Activated T-helper 1 cell treated with Interleukin-2 at 50 U/mL for 16 hours (primary cell): Measurements from ENCODE around the gene NQO2.
"Not testable (repeated sequence)": the region's sequence is repeated elsewhere in the genome, so short reads cannot be mapped to it uniquely, and the experiment has no call there.

Experiments
- DNase-seq: peaks from one replicate; pipeline ENCODE4 v3.0.0-alpha.2; 2020; ENCODE audit warnings: low read depth

The NQO2 gene

DNA sequence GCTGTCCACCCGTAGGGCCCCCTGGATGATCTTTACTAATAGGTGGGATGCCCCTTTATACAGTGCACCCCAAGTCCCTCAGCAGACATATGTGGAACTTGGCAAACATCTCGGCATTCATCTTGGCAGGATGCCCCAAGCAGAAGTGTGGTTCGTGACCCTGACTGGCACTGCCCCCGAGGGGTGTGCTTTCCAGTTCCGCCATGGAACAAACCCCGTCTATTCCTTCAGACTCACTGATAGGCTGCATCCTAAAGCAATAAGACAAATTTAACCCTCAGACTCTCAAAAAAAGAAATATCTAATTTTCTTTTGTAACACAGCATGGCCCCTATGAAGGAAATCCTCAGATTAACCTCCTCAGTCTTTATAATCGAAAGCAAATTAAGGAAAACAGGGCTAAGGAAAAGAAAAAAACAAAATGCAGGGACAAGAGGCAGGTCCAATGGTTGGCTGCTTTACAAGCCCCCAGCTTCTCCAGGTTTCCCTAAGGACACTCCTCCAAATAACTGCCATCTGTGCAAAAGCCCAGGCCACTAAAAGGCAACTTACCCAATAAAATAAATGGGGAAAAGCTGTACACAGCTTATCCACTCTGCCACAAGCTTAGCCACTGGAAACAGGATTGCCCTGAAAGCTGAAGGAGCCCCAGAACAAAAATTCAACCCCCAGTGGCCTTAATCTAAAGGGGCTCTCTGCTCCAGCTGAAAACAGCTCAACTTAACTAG lies 38.1 kb downstream of the NQO2 start:
- DNase-seq: no peak

DNA sequence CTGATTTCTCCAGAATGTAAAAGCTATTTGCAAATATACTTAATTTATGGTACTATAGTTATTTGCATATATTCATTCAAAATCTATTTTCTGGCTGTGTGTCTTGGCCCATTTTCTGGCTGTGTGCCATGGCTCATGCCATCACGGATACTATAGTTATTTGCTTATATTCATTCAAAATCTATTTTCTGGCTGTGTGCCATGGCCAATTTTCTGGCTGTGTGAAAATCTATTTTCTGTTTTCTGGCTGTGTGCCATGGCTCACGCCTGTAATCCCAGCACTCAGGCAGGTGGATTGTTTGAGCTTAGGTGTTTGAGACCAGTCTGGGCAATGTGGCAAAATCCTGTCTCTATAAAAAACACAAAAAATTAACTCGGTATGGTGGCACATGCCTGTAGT lies 39.7 kb downstream of the NQO2 start:
- no peak for DNase-seq

DNA sequence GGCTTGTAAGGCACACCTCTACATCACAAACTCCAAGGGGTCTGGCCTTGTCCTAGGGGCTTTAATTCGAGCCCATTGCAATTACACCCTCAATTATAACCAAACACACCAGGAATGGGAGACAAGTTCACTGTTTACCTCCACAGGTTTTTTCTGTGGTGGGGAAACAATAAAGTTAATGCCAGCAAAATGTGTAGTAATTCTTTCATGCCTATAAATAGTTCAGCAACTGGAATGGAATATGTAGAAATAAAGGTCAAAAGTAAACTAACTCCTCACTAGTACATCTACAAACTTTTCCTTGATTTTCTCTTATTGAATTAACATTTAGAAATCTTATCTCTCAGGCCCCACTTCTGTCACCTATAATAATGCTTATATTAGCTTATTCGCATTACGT lies 41.5 kb downstream of the NQO2 start:
- no peak for DNase-seq

DNA sequence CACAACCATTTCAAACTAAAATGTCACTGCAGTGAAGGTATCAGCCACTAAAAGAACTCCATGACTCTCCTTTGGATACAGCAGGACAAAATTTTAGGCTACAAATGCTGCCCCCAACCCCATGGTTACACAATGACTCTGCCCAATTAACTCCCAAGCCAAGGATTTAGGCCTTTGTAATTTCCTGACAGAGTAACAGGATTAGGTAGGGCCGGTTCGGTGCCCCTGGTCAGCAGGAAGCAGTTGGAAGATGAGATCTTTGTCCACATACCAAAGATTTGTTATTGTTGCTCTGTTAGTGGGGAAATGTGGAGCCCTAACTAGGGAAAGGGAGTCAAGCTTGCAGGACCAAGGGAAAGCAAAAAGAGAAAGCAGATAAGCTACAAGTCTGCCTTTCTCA lies 41.9 kb downstream of the NQO2 start:
- no peak for DNase-seq

DNA sequence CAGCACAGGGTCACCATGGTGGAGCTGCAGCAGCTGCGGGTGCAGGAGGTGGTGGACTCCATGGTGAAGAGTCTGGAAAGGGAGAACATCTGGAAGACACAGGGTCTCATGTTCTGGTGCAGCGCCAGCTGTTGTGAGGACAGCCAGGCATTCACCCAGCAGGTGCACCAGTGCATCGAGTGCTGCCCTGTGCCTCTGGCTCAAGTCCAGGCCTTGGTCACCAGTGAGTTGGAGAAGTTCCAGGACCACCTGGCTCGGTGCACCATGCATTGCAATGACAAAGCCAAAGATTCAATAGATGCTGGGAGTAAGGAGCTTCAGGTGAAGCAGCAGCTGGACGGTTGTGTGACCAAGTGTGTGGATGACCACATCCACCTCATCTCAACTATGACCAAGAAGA lies 45.7 kb downstream of the NQO2 start:
- DNase-seq: no peak

DNA sequence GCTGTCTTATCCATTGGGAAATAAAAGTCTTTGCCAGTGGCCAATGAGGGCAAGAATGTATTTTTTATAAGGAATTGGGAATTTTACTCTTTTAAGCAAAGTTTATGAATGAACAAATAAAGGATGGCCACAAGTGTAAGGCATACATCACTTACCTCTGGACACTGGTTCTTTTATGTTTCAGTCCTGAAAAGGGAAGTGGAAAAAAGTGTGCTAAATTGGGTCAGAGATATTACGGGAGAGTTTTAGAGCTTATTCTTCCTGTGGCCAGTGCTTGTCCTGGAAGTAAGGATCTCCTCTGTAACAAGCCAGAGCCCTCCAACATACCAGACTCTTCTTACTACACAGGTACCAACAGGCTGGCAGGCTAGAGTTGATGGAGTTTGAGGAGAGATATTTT lies 46.1 kb downstream of the NQO2 start:
- no peak for DNase-seq

DNA sequence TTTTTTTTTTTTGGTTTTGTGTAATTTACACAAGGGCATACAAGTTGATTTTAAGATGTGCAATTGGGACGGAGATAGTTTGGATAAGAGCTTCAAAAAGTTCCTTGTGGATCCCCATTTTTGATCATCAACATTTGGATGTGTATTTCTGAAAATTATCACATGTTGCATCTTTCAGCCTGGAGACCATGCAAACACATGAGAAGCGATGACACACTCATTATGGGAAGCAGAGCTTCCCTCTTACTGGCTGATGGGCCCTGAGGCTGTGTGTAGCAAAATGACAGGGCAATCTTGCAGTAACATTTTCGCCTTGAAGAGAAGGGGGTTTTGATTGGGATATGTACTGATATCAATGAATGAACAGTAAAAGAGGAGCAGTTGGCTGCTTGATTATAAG lies 46.6 kb downstream of the NQO2 start:
- DNase-seq: no peak

DNA sequence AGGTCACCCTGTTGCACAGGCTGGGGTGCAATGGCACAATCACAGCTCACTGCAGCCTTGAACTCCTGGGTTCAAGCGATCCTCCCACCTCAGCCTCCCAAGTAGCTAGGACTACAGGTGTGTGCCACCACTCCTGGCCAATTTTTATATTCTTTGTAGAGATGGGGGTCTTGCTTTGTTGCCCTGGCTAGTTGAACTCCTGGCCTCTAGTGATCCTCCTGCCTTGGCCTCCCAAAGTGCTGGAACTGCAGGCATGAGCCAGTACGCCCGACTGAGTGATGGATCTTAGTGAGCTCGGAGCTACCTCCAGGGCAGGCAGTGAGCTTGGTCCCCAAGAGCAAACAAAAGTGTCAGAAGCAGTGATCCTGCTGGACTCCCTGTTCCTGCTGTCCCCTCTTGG lies 48.3 kb downstream of the NQO2 start:
- not testable (repeated sequence) for DNase-seq

DNA sequence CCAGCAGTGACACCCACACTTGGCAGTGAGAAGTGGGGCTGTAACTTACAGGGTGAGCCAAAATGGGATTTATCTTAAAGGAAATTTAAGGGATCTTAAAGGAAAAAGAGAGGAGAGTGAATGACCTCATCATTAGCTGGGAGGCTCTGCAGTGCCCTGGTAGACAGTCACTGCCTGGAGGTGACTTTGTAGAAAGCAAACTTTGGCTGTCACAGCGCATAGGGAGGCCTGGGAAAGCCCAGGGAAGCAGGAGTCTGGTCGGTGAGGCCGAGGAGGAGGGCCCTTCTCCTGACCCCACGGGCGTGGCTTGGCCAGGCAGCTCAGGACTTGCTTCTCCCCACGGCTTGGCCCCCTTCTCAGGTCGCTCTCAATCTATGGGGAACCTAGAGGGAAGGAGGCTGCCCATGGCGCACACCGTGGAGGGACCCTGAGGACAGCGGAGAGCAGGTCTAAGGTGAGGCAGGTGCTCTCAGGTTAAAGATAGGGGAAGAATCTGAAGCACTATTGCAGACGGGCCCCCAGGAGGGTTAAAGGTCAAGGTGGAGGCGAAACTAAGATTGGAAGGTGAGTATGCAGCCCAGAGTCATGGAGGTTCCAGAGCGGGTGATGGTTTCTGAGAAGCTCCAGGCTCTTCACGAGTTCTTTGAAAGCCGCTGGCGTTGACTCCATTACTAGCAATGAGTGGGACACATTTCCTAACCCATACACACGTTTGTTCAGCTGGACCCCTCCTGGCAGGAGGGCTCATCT lies 53.0 kb downstream of the NQO2 start:
- no peak for DNase-seq

DNA sequence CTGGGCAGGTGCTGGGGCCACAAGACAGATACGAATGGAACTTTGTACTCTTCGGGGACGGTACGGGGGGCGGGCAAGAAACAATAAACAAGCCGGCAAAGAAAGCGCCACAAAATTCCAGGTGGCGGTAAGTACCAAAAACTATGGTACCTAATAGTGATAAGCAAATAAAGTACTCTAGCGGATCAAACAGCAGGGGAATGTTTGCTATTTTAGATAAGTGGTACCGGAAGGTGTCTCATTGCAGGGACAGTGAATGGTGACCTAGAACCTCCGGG lies 53.5 kb downstream of the NQO2 start:
- no peak for DNase-seq

DNA sequence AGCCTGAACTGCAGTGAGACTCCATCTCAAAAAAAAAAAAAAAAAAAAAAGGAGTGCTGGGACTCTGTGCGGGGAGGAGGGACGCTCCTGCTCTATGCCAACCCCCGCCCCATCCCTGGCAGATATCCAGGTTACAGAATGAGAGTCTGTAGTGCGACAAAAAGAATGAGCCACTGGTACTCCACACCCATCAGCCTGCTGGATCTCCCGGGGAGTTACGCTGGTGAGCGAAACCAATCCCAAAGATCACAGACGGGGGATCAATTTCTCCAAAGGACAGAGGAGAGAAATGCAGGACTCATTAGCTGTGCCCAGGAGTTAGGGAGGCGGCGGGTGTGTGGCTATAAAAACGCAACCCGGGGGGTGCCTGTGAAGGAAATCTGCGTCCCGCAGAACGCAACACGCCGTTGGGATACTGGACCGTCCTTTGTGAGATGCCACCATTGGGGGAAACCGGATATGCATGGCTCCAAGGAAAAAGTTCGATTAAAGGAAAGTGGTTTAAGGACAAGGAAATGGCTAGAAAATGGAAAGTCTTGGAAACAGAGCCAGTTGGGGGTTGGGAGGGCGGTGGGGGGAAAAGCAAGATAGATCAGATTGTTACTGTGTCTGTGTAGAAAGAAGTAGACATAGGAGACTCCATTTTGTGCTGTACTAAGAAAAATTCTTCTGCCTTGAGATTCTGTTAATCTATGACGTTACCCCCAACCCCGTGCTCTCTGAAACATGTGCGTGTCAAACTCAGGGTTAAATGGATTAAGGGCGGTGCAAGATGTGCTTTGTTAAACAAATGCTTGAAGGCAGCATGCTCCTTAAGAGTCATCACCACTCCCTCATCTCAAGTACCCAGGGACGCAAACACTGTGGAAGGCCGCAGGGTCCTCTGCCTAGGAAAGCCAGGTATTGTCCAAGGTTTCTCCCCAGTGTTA lies 54.8 kb downstream of the NQO2 start:
- DNase-seq: not testable (repeated sequence)

DNA sequence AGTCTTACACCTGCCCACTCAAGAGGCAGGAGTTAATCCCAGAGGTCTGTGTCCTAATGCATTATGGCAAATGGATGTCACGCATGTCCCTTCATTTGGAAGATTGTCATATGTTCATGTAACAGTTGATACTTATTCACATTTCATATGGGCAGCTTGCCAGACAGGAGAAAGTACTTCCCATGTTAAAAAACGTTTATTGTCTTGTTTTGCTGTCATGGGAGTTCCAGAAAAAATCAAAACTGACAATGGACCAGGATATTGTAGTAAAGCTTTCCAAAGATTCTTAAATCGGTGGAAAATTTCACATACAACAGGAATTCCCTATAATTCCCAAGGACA lies 55.4 kb downstream of the NQO2 start:
- not testable (repeated sequence) for DNase-seq

DNA sequence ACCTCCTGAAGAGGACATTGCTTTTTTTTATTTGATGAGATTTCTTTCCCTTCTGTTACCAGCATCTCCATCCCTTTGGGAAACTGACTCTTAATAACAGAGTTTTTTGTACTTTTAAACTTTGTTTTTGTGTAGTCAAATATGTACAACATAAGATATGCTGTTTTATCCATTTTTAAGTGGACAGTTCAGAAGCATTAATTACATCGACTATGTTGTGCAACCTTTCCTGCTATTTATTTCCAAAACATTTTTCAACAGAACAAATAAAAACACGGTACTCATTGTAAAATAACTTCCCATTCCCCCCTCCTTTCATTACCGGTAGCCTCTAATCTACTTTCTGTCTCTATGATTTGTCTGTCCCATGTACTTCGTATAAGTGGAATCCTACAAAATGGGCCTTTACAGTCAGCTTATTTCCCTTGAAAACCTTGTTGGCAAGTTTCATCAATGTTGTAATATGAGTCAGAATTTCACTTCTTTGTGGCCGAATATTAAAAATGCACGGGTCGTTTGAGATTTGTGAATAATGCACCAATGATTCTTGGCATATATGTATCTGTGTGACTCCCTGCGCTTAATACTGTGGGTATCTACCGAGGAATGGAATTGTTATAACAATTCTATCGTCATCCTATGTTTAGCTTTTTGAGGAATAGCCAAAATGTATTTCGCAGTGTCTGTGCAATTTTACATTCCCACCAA lies 57.5 kb downstream of the NQO2 start:
- no peak for DNase-seq

DNA sequence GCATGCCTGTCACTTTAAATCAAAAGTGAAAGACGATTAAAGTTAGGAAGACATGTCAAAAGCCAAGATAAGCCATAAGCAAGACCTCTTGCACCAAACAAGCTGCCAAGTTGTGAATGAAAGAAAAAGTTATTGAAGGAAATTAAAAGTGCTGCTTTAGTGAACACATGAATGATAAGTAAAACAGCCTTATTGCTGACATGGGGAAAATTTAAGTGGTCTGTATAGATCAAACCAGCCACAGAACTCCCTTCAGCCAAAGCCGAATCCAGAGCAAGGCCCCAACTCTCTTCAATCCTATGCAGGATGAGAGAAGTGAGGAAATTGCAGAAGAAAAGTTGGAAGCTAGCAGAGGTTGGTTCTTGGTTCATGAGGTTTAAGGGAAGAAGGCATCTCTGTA lies 59.3 kb downstream of the NQO2 start:
- no peak for DNase-seq

DNA sequence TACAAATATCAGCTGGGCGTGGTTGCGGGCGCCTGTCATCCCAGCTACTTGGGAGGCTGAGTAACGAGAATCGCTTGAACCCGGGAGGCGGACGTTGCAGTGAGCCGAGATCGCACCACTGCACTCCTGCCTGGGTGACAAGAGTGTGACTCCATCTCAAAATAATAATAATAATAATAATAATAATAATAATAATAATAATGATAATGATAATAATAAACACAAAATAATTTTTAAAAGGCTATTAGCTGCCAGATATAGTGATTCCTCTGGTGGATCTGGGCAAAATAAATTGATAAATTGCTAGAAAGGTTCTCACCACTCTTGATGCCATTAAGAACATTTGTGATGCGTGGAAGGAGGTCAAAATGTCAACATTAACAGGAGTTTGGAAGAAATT lies 60.4 kb downstream of the NQO2 start:
- DNase-seq: not testable (repeated sequence)

DNA sequence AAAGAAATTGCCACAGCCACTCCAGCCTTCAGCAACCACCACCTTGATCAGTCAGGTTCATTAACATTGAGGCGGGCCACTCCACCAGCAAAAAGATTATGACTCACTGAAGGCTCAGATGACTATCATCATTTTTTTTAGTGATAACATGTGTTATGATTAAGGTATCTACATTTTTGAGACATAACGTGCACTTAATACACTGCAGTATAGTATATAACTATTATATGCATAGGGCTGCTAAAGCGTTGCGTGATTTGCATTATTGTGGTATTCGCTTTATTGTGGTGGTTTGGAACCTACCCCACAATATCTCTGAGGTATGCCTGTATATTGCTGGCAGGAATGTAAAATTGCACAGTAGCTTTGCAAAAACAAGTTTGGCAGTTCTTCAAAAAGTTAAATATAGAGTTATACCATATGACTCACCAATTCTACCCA lies 61.8 kb downstream of the NQO2 start:
- no peak for DNase-seq

DNA sequence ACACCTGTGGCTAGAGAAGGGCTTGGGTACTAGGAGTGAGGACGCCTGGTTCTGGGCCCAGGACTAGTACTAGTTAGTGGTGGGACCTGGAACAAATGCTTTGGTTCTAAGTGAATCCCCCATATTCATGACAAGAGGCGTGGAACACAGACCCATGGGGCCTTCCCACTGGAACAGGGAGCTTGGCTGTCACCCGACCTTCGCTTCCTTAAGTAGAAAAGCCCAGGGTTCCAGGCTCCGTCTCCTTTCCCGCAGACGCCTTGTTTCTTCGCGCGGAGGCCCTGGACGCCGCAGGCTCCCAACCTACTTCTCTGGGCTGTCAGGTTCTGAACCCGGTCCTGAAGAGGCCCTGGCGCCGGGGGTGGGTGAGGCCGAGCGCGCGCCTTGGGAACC lies 63.6 kb downstream of the NQO2 start:
- DNase-seq: not testable (repeated sequence)

DNA sequence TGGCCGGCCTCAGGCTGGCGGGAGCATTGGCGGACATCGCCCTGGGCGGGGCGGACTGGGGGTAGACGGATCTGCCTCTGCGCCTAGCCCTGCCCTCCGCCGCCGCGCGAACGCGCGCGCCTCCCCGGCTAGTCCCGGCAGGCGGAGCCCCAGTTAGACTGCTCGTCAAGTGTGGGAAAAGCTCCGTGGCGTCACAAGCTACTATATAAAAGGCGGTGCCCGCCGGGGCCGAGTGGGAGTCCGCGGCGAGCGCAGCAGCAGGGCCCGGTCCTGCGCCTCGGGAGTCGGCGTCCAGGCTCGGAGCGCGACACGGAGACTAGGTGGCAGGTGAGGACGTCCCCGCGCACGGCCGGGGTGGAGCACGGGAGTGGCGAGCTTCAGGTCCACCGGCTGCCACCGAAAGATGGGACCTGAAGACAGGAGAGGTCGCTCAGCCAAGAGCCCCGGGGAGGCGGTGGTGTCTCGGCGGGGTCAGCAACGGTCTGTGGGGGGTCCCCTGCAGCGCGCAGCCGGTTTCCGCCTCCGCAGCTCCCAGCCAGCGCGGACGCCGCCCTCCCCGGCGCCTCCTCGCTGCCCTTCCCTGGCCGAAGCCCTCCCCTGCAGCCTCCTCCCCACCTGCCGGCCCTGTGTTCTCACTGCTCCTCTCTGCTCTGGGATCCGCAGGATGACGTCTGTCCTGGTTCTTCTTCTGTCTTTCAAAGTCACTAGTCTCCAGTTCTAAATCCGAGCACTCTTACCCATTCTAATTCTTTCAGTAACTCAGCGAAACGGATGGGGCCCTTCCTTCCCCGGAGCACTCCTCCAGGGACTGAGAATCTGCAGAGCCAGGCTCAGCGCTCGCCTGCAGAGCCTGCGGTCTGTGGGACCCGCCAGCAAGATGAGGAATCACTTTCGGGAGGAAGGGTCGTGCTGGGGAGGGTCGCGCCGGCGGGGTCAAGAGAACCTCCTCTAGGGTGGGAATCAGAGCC lies 64.3 kb downstream of the NQO2 start:
- DNase-seq: peak; percentile 83

DNA sequence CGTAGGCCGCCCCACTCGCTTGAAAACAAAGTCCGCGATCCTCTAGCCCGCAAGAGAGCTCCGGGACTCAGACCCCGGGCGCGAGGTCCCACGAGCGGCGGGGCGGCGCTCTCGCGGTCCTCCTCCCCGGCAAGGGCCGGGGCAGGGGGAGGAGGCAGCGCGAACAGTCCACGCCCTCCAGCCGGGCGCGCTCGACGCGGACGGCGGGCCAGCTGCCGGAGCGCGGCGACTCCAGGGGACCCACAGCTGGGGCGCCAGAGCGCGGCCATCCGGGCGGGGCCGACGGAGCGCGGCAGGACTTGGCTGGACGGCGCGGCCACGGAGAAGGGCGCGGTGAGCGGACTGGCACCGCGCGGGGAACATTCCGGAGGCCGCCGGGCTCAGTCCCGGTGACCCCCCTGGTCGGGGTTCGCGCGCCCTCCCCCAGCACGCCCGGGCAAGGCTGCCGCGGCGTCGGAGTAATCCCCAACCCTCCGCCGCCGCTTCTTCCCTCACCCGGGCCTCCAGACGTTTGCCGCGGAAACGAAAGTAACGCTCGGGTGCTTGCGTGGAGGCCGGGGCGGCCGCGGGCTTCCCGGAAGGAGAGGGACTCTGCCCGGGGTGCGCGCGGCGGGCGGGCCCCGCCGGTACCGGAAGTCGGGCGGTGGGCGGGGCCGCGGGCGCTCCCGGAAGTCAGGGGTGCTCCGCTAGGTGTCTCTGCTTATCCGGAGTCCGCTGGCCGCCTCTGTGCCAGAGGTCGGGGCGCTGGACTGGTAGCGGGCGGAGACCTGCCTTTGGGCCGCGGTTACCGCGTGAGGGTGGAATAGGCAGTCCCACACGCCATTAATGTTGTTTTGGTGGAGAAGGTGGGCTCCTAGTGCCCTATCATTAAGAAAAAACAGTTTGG lies 68.9 kb downstream of the NQO2 start, which contains the start of gene RIPK1:
Gene RIPK1 (plus strand): TSS at position 166 of the 886 bp plus-strand sequence. CDS start 8,330 bp downstream, outside the sequence.
- DNase-seq: peak; percentile 95
